ENCODE data around the gene NYAP2. TPM values are rescaled to one million over a fixed set of nuclear protein-coding genes. Genes with fewer than 3 reads are reported as not detected.

NYAP2 gene
- total RNA-seq, 1 experiment from 2014 or later: not detected

- CTCF ChIA-PET: no interaction called here
- Histone ChIP-seq H3K4me2 (ENCODE audit: low read length) (no peak overlapping the region), H3K79me2 (ENCODE audit: insufficient read depth, low read length) (no peaks in the 10 kb centered on the region)
Observed at GRCh38 chr2:225693259-225693658, 293.7 kb downstream of the NYAP2 start.

GRCh38 chr2:225694664-225695063 lies 295.2 kb downstream of the NYAP2 start:
- no peak overlapping the region for H3K27ac ChIP-seq (ENCODE audit: low read depth, low read length)
- no peaks in the 10 kb centered on the region for H3K79me2 ChIP-seq (ENCODE audit: insufficient read depth, low read length)
- ChIA-PET RAD21 (ENCODE audit: low non-redundant PET in 1 of 2, low total read pairs in 2 of 2, uncharacterized antibody in 2 of 2, unreplicated experiment in 2 of 2) (no interaction called here), CTCF (no interaction called here), POLR2A (no interaction called here)
- H2AFZ ChIP-seq (ENCODE audit: low read depth, low read length, poor library complexity, severe bottlenecking): no peak overlapping the region
- H3K9ac ChIP-seq (ENCODE audit: low read length): no peak overlapping the region
- no peaks in the 10 kb centered on the region for H3K36me3 ChIP-seq (ENCODE audit: control insufficient read depth in 1 of 2, insufficient read depth in 2 of 2, low read length in 2 of 2)
- DNase-seq (ENCODE audit: low read depth, low spot score): no peak
- no peaks in the 10 kb centered on the region for H3K9me2 ChIP-seq (ENCODE audit: insufficient read depth)
- no peaks in the 10 kb centered on the region for H3K9me3 ChIP-seq (ENCODE audit: control insufficient read depth in 1 of 2, insufficient read depth in 1 of 2, low read depth in 1 of 2, low read length in 2 of 2)
- no peaks in the 10 kb centered on the region for H4K20me1 ChIP-seq (ENCODE audit: insufficient read depth)
- TF ChIP-seq CBX3 (IDR thresholded peaks at IDR 0.05; ENCODE audit: low read depth) (no peak), POLR2A (IDR thresholded peaks at IDR 0.05; ENCODE audit: borderline replicate concordance, extremely low read depth, insufficient read depth, insufficient read length) (no peak), REST (IDR thresholded peaks at IDR 0.05; ENCODE audit: low read depth) (no peak), ZNF274 (IDR thresholded peaks at IDR 0.05; ENCODE audit: low read depth, low read length) (no peak)
- intact Hi-C loops (cut with micrococcal nuclease): no loop called here
- H3K27me3 ChIP-seq (ENCODE audit: insufficient read depth, low read length): no peaks in the 10 kb centered on the region
- no TSS peak for BruUV-seq (replicated peaks)
- H3K4me1 ChIP-seq (ENCODE audit: control insufficient read depth in 1 of 2, insufficient read depth in 2 of 2, low read length in 2 of 2): peaks cover 0 to 4% of the 10 kb centered on the region in 2 experiments; a peak in 1 of 4 replicates
- no peak overlapping the region for H3K4me3 ChIP-seq (replicated peaks in 1 of 2; ENCODE audit: low read depth in 1 of 2, low read length in 2 of 2)
- ATAC-seq: no peak
- no peak overlapping the region for H3K4me2 ChIP-seq (ENCODE audit: low read length)

More at GRCh38 chr2:225693259-225693658, 293.7 kb downstream of the NYAP2 start:
- intact Hi-C loops (cut with micrococcal nuclease): no loop called here
- ChIA-PET RAD21 (ENCODE audit: low non-redundant PET in 1 of 2, low total read pairs in 2 of 2, uncharacterized antibody in 2 of 2, unreplicated experiment in 2 of 2) (no interaction called here), POLR2A (no interaction called here)
- Histone ChIP-seq H3K4me1 (ENCODE audit: control insufficient read depth in 1 of 2, insufficient read depth in 2 of 2, low read length in 2 of 2) (peaks cover 0 to 4% of the 10 kb centered on the region in 2 experiments; a peak in 1 of 4 replicates), H2AFZ (ENCODE audit: low read depth, low read length, poor library complexity, severe bottlenecking) (no peak overlapping the region), H3K36me3 (ENCODE audit: control insufficient read depth in 1 of 2, insufficient read depth in 2 of 2, low read length in 2 of 2) (no peaks in the 10 kb centered on the region), H3K27ac (ENCODE audit: low read depth, low read length) (no peak overlapping the region), H3K9ac (ENCODE audit: low read length) (no peak overlapping the region), H3K9me2 (ENCODE audit: insufficient read depth) (no peaks in the 10 kb centered on the region), H3K9me3 (ENCODE audit: control insufficient read depth in 1 of 2, insufficient read depth in 1 of 2, low read depth in 1 of 2, low read length in 2 of 2) (no peaks in the 10 kb centered on the region), H3K4me3 (replicated peaks in 1 of 2; ENCODE audit: low read depth in 1 of 2, low read length in 2 of 2) (no peak overlapping the region), H3K27me3 (ENCODE audit: insufficient read depth, low read length) (no peaks in the 10 kb centered on the region), H4K20me1 (ENCODE audit: insufficient read depth) (no peaks in the 10 kb centered on the region)
- DNase-seq (ENCODE audit: low read depth, low spot score) (no peak), ATAC-seq (no peak; the same call in 1 of the 2 replicates)
- TF ChIP-seq RAD21 (IDR thresholded peaks at IDR 0.05; ENCODE audit: low read depth) (peak; percentile 7; the same call in 1 of the 2 replicates), FOSL1 (IDR thresholded peaks at IDR 0.05; ENCODE audit: low read depth) (no peak)
- BruUV-seq (replicated peaks): no TSS peak

All from HCT116 (cell line).